Measurements from ENCODE around the gene CD52. TPM values are rescaled to one million over a fixed set of nuclear protein-coding genes. Genes with fewer than 3 reads are reported as not detected.

CD52 gene
- polyA plus RNA-seq, 3 donors = 851 to 4,047 (median 2,617) TPM

- H3K9me3 ChIP-seq (replicated peaks in 1 of 2; ENCODE audit: control insufficient read depth in 1 of 2, insufficient read depth in 1 of 2, low read length in 2 of 2) = no peaks in the 10 kb centered on the region
- intact Hi-C loops (cut with micrococcal nuclease) = loop anchor here in 1 of 2 donors (1.0 to 2.0 kb wide), 4 partner anchors 8 to 43 kb away; partner anchors contain the start of gene CEP85
- Mint-ChIP-seq H3K36me3 (peaks cover 43 to 60% of the 10 kb centered on the region in 2 donors), H3K9me3 (peaks cover 0 to 2% (median 0%) of the 10 kb centered on the region in 7 donors), H3K27ac (peak overlapping the region; percentile 96 to 100 (median 99)), H3K4me1 (peaks cover 63% of the 10 kb centered on the region), H3K4me3 (peak overlapping the region; percentile 53 to 81), H3K27me3 (ENCODE audit: low read depth in 3 of 3) (peaks cover 0 to 2% (median 0%) of the 10 kb centered on the region in 3 donors)
- WGBS (ENCODE audit: insufficient coverage) = no CpG with 5 or more reads among the region's 3 CpGs
- peak overlapping the region; percentile 67 for H3K9ac ChIP-seq (ENCODE audit: insufficient read depth, low read length, poor library complexity, severe bottlenecking)
- peak; percentile 96 to 98 (median 98) for DNase-seq
- H3K4me1 ChIP-seq (ENCODE audit: control insufficient read depth in 1 of 2, insufficient read depth in 2 of 2, low read length in 2 of 2) = peaks cover 62 to 64% of the 10 kb centered on the region in 2 donors
- peak overlapping the region in 2 of 3 experiments; percentile 5 to 43 for H3K4me3 ChIP-seq (replicated peaks in 1 of 3; ENCODE audit: low read depth in 2 of 3, low read length in 3 of 3)
- peaks cover 38% of the 10 kb centered on the region for H3K79me2 ChIP-seq (ENCODE audit: insufficient read depth, low read length)
- H4K20me1 ChIP-seq (ENCODE audit: insufficient read depth, low read length) = peaks cover 8% of the 10 kb centered on the region
- peaks cover 19 to 38% of the 10 kb centered on the region in 2 donors for H3K36me3 ChIP-seq (replicated peaks in 1 of 2; ENCODE audit: control insufficient read depth in 1 of 2, insufficient read depth in 2 of 2, low read length in 2 of 2)
- TF ChIP-seq CTCF (IDR thresholded peaks at IDR 0.05) = peak; percentile 93
- H3K4me2 ChIP-seq (replicated peaks; ENCODE audit: extremely low read depth, low read length, poor library complexity, severe bottlenecking) = peak overlapping the region; percentile 54
- H2AFZ ChIP-seq (ENCODE audit: insufficient read depth, low read depth, low read length, poor library complexity, severe bottlenecking) = no peak overlapping the region
- no peaks in the 10 kb centered on the region for H3K27me3 ChIP-seq (ENCODE audit: control insufficient read depth in 2 of 2, insufficient read depth in 2 of 2, low read length in 2 of 2)
- H3K27ac ChIP-seq (ENCODE audit: low read depth in 1 of 2, low read length in 2 of 2) = peak overlapping the region; percentile 99 to 100
Observed at GRCh38 chr1:26275580-26276431, 42.0 kb upstream of the CD52 start.

GRCh38 chr1:26276432-26276838, 41.3 kb upstream of the CD52 start:
- Histone ChIP-seq H2AFZ (ENCODE audit: insufficient read depth, low read depth, low read length, poor library complexity, severe bottlenecking) (no peak overlapping the region), H3K27me3 (ENCODE audit: control insufficient read depth in 2 of 2, insufficient read depth in 2 of 2, low read length in 2 of 2) (no peaks in the 10 kb centered on the region), H3K4me2 (replicated peaks; ENCODE audit: extremely low read depth, low read length, poor library complexity, severe bottlenecking) (peak overlapping the region; percentile 57), H3K9me3 (replicated peaks in 1 of 2; ENCODE audit: control insufficient read depth in 1 of 2, insufficient read depth in 1 of 2, low read length in 2 of 2) (no peaks in the 10 kb centered on the region), H3K9ac (ENCODE audit: insufficient read depth, low read length, poor library complexity, severe bottlenecking) (peak overlapping the region; percentile 96), H3K27ac (ENCODE audit: low read depth in 1 of 2, low read length in 2 of 2) (peak overlapping the region; percentile 99 to 100), H3K4me3 (replicated peaks in 1 of 3; ENCODE audit: low read depth in 2 of 3, low read length in 3 of 3) (peak overlapping the region in 1 of 3 experiments; percentile 93), H3K4me1 (ENCODE audit: control insufficient read depth in 1 of 2, insufficient read depth in 2 of 2, low read length in 2 of 2) (peaks cover 69 to 70% of the 10 kb centered on the region in 2 donors), H3K79me2 (ENCODE audit: insufficient read depth, low read length) (peaks cover 45% of the 10 kb centered on the region), H3K36me3 (replicated peaks in 1 of 2; ENCODE audit: control insufficient read depth in 1 of 2, insufficient read depth in 2 of 2, low read length in 2 of 2) (peaks cover 19 to 38% of the 10 kb centered on the region in 2 donors), H4K20me1 (ENCODE audit: insufficient read depth, low read length) (peaks cover 15% of the 10 kb centered on the region)
- peaks cover 42 to 60% of the 10 kb centered on the region in 2 donors for H3K36me3 Mint-ChIP-seq
- H3K27me3 Mint-ChIP-seq (ENCODE audit: low read depth in 3 of 3) = peaks cover 0 to 2% (median 2%) of the 10 kb centered on the region in 3 donors
- peaks cover 69% of the 10 kb centered on the region for H3K4me1 Mint-ChIP-seq
- peaks cover 0 to 2% (median 0%) of the 10 kb centered on the region in 7 donors for H3K9me3 Mint-ChIP-seq
- H3K27ac Mint-ChIP-seq = peak overlapping the region; percentile 96 to 100 (median 99)
- 63% methylated on average over 2 of the region's 2 CpGs for WGBS (ENCODE audit: insufficient coverage)
- DNase-seq = no peak
- no peak for TF ChIP-seq CTCF (IDR thresholded peaks at IDR 0.05)
- peak overlapping the region; percentile 27 to 73 for H3K4me3 Mint-ChIP-seq
- intact Hi-C loops (cut with micrococcal nuclease) = loop anchor here in 1 of 2 donors (1.0 kb wide), 1 partner anchor 8 kb away; no protein-coding TSS in a partner anchor

All from CD14-positive monocyte (primary cell).